GM19328 (cell line): Measurements from ENCODE around the gene DIPK2B.
A peak's percentile ranks its signal among the peaks of the same experiment; 100 is the strongest.

Source experiments
- ATAC-seq: cut with Tn5 transposase; IDR thresholded peaks from one replicate; pipeline ENCODE4 v1.9.1; 2021; ENCODE audit warnings: mild to moderate bottlenecking, moderate library complexity; ENCODE audit not compliant: unreplicated experiment

DIPK2B gene, protein sequence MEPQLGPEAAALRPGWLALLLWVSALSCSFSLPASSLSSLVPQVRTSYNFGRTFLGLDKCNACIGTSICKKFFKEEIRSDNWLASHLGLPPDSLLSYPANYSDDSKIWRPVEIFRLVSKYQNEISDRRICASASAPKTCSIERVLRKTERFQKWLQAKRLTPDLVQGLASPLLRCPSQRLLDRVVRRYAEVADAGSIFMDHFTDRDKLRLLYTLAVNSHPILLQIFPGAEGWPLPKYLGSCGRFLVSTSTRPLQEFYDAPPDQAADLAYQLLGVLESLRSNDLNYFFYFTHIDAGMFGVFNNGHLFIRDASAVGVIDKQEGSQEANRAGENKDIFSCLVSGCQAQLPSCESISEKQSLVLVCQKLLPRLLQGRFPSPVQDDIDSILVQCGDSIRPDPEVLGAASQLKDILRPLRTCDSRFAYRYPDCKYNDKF

DNA sequence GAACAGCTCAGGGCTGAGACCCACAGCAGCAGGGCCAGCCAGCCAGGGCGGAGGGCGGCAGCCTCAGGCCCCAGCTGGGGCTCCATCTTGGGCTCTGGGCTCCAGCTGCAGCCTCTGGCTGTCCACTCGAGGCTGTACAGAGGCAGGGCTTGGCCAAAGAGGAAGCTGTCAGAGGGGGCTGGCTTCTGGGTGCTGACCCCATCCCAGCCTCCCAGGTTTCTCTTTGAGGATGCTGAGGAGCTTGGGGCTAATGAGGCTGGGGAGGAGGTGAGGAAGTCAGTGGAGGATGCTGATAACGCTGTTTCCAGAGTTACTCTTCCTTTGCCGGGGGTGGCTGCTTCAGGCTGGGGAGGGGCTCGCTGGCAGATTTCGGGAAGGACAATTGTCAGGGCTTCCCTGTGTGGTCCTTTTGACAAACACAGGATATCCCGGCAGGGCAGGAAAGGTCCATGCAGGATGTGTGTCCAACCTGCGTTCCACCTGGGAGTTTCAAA is at the start of gene DIPK2B:
DIPK2B (minus strand) TSS at position 136 of the 494 bp plus-strand sequence; CDS start at position 86, 50 bp downstream.
- ATAC-seq = no peak

DNA sequence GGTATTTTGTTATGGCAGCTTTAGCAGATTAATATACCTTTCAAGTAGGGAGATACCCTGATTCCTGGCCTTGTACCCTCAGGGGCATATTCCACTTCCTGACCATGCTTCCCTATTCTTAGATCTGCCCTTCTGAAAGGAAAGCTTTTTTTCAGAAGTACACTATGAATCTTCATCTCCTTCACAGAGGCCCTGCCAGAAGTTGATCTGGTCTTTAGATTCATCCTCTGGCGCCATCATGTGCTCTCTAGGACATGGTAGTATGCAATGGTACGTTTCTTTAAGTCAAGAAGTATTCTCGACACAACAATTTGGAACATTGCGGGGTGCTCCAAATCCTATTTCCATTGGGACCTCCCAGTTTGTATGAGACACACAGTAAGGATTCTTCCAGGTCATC is 39.6 kb upstream of the DIPK2B start:
- ATAC-seq = no peak

DNA sequence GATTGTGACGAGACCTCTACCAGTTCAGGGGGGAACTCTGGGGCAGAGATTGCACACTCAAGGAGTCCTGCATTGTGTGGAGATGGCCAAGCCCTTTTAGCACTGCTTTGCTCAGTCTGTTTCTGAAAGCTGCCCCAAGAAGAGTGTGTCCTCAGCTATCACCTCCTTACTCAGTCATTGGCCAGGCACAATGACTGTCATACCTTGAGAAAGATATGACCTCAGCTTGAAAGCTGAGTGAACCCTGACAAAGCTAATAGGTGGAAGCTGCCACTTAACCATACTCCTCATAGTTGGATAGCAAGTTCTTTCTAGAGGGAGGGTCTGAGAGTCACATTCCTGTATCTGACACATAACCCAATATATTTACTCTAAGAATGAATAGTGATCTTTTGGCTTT is 37.8 kb upstream of the DIPK2B start:
- ATAC-seq = no peak

DNA sequence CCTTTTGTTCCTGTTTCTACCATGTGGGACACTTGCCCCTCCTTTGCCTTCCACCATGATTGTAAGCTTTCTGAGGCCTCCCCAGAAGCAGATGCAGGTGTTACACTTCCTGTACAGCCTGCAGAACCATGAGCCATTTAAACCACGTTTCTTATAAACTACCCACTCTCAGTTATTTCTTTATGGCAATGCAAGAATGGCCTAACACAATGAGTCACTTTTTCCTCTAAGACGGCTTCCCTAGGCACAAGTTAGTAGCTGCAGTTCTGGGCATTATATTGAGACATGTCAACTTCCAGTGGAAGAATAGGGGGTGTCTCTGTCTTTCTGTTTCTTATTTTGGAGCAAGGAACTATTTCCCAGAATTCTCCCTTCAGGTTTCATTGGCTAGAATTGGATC is 32.9 kb upstream of the DIPK2B start:
- no peak for ATAC-seq

DNA sequence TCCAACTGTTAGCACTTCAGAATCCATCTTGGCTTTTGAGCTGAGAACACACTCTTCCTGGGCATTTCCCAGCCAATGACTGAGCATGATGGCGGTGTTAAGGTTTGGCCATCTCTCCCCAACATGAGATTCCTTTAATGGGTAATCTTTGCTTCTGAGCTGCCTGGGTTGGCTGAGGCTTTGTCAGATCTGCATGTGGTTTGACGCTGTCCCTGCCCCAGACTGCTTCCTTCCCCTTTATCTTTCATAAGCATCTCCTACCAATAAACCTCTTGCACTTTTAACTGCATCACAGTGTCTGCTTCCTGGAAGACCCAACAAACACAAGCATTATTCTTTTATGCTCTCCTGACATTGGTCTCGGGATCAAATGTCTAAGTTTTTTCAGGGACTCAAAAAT is 31.5 kb upstream of the DIPK2B start:
- ATAC-seq = no peak

DNA sequence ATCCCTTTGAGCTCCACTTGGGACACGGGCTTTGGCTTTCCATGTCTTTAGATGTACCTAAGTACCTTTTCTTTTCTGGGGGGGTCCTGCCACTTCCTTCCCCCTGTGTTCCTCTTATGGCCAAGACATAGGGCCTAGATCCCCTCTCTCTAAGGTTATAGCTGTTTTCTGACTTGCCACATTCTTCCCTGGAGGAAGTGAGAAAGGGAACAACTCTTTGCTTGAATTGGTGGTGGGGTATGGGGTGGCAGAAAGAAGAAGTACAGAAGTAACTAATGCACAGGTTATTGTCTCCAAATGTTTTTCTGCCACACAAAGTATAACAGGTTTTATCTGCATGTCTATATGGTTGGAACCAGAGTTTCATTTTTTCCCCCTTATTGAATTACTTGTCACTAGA is 29.7 kb upstream of the DIPK2B start:
- ATAC-seq = no peak

DNA sequence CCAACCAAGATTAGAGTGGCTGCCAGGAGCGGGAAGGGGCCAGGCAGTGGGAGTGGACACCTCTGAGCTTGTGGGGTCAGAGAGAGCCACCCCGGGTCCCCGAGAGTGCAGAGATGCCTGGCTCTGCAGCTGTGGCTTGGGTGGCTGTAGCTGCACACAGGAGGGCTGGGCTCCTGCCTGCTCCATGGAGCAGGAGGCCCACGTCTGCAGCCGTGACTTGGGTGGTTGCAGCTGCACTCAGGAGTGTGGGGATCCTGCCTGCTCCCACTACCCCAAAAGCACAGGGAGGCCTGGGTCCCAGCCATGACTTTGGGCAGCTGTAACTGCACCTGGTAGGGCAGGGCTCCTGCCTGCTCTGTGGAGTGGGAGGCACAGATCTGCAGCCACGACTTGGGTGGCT is 28.7 kb upstream of the DIPK2B start:
- ATAC-seq = no peak

DNA sequence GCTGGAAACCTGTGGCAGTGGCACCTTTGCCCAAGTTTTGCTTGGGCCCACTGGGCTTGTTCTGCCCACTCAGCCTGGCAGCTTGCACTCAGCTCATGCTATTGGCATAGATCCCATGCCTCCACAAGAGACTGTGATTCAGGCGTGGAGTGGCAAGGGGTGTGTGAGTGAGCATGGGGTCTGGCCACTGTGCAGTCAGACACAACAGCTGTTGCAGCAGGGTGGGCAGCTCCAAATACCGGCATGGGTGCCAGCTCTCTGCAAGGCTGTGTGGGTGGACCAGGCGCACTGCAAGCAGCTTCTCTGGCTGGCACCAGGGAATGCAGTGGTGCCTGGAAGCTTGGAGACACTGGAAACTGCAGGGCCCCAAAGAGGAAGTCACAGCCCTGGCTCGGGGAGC is 27.4 kb upstream of the DIPK2B start:
- no peak for ATAC-seq

DNA sequence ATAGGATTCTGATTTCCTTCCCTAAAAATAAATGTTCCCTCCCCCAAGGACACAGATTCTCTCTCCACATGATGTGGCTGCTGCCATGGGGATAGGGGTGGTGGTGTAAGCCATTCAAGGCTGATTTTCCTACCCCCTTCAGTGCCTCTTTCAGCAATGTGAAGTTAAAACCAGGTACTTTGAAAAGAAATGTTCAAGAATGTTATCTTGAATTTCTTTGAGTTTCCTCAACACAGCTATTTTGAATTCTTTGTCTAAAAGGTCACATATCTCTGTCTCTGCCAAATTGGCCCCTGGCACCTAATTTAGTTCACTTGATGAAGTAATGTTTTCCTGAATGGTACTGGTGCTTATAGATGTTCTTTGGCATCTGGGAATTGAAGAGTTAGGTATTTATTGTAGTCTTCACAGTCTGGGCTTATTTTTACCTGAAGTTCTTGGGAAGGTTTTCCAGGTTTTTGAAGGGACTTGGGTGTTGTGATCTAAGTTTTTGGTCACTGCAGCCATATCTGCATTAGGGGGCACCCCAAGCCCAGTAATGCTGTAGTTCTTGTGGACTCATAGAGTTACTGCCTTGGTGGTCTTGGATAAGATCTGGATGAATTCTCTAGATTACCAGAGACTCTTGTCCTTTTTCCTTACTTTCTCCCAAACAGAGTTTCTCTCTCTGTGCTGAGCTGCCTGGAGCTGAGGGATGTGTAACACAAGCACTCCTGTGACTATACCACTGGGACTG is 7.6 kb upstream of the DIPK2B start:
- ATAC-seq = no peak

DNA sequence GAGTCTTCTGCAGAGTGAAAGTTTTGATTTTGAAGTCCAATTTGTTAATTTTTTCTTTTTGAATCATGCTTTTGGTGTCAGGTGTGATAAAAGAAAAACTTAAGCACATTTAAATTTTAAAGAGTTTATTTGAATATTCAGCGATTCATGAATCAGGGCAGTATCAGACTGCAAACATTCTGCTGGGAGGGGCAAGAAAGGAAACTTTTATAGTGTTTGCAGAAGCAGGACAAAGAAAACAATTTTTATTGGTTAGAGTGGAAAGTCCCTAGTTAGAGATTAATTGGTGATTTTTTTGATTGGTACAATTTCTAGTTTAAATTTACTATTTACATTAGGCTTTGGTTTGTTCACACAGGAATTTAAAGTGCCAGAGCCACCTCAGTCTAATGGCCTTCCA is 1.5 kb upstream of the DIPK2B start:
- ATAC-seq = no peak

DNA sequence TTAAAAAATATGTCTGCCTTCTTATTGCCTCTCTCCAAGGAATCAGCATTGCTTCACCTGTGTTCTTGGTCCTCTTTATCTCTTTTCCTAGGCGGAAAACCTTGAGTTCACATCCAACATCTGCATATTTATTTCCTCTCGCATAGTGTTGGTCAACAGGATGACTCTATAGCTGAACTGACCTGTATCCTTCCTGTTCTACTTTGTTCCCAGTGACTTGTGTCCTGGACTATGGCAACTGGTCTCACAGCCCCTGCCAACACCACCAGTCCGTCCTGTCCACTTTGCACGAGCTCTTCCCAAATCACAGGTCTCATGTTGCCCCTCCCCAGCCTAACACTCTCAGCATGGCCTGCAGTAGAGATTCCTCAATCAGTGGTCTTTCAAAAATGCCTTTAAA is 2.0 kb downstream of the DIPK2B start:
- no peak for ATAC-seq

DNA sequence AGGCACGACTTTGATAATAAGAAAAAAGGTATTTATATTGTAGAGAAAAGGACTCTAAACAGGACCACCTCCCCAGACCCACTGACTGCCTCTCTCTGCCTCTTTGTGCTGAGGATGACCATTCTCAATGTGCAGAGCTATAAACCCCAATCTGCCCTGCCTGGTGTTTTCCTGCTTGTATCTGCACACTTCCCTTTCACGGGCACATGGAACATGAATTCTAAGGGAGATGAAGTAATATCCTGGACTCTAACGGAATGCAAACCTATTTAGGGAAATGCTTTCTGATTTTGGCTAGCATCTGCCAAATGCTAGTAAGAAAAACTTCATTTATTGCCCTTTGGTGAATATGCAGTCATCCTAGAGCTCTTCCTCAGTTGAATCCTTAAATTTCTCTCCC is 2.4 kb downstream of the DIPK2B start:
- no peak for ATAC-seq

DNA sequence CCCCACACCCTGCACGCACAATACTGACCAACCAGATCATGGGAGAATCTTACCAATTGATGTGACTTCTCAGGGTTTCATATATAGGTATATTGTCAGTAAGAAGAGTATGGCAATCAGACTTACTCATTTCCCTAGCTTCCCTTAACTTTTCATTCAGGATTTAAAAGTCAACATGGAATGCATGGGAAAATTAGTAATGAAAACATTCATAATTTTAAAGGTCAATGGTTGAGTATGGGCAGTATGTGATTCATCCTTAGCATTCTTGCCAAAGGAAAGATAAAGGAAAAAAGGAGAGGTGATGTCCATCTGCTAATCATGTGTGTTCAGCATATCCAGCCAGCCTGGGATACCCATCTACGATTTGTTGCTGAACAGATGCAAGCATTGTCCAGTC is 4.0 kb downstream of the DIPK2B start:
- no peak for ATAC-seq

DNA sequence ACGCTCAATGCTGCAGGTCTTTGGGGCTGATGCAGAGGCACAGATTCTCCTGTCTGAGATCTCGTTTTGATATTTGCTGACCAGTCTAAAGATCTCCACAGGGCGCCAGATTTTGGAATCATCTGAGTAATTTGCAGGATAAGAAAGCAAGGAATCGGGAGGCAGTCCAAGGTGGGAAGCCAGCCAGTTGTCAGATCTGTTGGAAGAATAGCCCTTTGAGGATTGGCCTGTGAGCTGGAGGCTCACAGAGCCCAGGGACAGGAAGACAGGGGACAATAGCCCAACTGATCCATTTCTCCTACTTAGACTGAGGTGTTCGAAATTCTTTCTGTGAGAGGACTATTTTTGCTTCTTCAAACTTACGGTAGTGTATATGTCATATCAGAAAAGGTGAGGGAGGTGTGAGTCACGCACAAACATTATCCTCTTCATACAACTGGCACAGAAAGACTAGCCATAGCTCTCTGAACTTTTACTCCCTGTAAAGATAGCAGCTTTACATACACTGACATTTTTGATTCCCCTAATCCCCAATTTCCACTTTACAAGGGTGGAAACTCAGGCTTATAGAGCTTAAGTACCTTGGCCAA is 8.8 kb downstream of the DIPK2B start:
- ATAC-seq = no peak

DNA sequence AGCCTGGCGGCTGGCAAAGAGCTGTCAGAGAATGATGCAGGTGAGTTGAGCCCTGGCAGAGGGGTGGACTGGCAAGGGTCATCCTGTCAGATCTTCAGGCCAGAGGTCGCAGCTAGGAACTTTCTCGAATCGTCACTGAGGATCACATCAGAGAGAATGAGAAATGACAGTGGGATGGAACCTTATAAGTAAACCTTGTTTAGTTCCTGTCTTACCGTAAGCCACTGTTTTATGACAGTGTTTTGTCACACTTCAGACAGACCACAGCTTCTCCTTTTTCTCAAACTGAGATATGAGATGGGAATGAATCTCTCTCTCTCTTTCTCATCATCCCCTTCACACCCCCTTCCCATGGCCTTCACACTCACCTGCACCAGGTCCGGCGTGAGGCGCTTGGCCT is 9.3 kb downstream of the DIPK2B start:
- ATAC-seq = no peak

DNA sequence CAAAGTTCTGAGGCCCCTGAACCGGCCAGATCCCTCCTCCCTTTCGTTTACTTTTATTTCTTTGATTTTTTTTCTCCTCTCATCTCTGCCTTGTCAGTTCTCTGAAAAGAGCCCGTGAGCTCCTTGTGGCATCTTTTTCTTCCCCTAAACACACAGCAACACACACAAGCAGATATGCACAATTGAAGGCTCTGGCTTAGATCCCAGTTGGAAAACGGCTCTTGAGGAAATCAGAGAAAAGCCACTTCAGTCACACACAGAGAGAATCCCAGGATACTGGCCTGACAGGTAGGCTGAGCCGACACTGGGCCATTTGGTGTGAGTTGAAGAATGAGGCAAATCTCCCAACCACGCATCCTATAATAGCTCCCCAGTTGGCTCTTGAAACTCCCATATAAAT is 12.9 kb downstream of the DIPK2B start:
- no peak for ATAC-seq

DNA sequence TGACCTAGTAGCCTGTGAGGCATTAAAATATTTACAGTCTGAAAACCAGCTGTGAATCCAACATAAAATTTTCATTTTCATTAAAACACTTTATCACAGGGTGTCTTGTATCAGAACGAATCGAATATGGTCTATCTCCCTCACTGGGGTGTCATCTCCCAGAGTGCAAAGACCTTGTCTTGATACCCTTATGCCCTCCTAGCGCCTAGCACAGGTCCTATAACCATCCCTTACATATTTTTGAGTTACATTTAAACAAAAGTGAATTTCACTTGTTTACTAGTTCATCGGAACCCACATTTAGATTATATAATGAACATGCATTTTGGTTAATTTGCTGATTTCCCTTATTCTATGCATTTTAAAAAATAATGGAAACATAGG is 14.0 kb downstream of the DIPK2B start:
- ATAC-seq = peak; percentile 14

DNA sequence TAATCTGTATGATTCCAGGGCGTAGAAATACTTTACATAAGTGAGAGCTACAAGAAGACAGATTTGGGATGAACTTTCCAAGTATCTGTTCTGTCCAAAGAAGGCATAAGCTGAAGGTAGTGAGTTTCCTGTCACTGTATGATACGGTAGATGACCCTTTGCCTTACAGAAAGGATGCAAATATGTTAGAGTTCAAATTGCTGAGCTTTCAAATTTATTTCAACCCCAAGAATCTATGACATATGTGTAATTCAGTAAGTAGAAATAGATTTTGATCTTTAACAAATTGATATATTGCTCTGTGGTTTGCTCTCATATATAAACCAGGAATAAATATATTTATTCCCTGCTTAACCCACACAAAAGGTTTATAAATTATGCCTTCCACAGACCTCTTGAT is 16.5 kb downstream of the DIPK2B start:
- no peak for ATAC-seq

DNA sequence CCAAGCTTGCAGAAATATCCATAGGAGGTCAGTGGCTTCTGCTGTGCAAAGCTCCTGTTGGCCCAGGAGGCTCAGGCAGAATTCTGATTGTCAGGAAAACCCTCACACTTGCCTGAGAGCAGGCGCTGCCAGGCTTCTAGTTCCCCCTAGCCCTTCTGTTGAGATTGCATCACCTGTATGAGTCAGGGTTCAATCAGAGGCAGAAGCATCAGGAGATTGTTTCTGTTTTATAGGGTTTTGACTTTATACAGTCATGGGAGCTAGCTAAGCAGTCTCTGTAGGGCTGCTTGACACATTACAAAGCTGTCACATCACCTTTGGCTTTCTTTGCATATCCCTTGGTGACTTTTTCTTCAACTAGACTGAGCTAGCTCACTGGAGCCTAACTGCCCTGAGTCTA is 27.8 kb downstream of the DIPK2B start:
- ATAC-seq = no peak

DNA sequence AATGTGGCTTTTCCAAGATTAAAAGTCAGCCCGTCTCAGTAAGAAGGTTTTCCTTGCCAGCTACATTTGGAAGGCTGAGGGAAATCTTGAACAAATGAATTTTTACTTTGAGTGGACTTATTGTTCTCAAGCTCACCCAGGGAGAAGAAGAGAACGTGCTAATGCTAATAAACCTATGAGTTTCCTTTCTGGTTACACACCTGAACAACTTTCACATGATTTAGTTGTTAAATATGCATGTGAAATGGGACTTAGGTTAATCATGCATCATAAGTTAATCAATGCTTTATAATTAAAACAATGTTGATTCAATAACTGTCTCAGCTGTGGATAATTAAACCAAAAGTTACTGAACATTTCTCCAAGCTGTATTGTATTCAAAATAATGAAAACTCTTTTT is 33.9 kb downstream of the DIPK2B start:
- no peak for ATAC-seq

DNA sequence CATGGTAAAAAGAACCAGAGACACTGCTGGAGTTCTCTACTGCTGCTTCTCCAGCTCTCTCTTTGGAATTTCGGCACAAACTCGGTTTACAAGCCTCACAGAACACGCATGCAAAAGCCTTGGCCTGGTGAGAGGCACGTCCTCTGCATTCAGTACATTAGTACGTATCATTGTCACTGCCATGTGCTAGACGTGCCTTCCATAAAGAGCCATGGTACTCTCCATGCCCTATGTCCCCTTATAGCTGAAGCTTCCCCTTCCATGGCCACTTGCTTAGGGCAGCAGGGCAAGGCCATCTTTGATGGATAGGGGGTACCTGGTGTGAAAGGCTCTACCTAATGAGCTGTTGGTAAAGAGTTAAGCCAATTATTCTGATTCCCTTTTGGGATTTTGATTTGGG is 35.0 kb downstream of the DIPK2B start:
- ATAC-seq = no peak

DNA sequence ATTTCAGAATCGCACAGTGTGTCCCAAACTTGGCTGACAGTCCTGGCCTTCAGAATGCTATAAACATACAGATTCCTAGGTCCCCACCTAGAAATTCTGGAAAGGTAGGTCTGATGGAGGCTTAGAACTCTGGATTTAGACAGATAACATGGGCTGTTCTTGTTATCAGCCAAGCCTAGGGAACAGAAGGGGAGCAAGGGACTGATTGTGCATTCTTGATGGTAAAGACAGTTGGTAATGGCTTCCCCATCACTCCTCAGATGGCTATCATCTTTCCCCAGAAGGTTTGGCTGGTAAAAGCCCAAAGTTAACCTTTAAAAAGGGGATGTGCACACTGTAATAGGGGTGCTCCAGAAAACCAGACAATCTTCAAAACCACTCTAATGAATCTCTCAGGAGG is 35.7 kb downstream of the DIPK2B start:
- ATAC-seq = no peak
